NK-92 (cell line): ENCODE results near the gene NAA16.
"Not testable (repeated sequence)": the region's sequence is repeated elsewhere in the genome, so short reads cannot be mapped to it uniquely, and the experiment has no call there.

Experiments used
- DNase-seq: peaks from one replicate; lab custom pipeline; 2025; ENCODE audit not compliant: unreplicated experiment; lab: John Stamatoyannopoulos, UW

NAA16 gene

DNA sequence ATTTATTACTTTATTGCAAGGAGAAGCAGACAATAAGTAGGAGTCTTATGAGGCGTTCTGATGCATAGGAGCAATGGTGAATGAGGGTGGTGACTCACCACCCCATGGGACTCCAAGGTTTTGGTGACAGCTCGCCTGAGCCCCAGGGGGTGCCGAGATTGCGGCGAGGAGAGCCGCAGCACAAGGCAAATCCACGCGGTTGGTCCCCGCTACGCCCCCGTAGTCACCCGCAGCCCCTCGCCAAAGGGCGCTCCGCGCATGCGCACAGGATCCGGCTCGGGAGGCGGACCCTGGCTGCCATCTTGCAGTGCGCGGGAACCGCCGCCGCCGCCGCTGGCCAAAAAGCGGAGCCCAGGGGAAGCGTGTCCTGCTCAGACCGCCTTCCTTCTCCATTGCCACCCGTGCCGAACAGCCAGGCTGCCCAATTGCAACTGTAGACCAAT lies at the start of gene NAA16:
Gene NAA16, plus strand, starts transcription at position 305 of the 443 bp plus-strand sequence. CDS start 262 bp downstream, outside the sequence.
- peak; percentile 54 for DNase-seq

DNA sequence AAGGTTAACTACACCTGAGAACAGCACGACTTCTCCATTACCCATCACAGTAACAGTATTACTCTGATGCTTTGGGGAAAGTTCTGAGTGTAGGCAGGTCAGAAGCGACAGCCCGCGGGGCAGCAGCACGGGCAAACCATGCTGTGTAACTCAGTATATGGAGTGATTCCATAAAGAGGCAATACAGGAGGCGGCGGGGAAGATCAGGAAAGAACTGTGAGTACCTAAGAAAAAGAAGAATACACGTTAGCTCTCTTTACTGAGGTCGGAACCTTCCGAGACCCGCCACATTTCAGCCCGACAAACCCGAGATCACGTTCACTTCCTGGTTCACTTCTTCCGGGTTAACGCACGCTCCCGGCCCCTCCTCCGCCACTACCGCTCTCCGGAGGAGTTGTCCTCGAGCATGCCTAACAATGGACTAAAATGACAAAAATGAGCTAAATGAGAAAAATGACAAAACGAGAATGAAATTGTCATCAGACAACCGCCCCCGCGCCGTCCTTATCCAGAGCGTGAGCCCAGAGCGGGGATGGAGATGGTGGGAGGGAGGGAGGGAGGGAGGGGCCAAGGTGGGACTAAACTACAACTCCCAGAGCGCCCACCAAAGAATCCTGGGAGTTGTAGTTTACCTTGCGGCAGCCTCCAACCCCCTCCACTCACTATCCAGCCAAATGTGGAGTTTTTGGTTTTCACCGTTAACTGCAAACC lies 47.7 kb upstream of the NAA16 start, which contains the start of gene MTRF1:
Gene MTRF1, minus strand, starts transcription at position 316 of the 711 bp plus-strand sequence. CDS start 2,669 bp downstream, outside the sequence.
- DNase-seq, result no peak

DNA sequence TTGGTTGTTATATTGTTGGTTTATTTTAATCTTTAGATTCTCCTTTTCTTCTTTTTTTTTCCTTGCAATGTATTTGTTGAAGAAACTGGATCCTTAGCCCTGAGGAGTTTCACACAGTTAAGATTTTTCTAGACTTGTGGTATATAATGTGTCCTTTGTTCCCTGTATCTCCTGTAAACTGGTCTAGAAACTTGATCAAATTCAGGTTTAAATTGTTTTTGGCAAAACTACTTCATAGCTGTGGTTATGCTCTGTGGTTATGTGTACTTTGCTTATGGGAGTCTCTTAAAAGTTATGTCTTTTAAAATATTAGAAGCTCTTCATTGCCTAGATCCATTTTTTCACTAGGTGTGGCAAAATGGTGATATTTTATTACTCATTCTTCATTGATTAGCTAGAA lies 44.0 kb upstream of the NAA16 start:
- no peak for DNase-seq

DNA sequence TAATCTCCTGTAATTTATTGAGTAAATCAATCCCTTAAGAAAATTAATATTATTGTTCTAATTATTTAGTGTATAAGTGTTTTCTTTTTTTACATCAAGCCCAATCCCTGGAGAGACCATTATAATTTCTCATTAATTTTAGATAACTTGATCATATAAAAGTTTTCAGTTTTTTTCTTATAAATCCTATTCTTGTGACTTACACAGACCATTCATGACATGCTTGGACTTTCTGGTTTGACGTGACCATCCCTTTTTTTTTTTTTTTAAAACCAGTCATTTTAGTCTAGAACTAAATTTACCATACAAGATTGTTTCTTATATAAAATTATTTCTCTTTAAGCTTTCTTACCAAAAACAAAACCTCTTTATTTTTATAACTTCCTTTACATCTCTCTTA lies 42.3 kb upstream of the NAA16 start:
- DNase-seq, result no peak

DNA sequence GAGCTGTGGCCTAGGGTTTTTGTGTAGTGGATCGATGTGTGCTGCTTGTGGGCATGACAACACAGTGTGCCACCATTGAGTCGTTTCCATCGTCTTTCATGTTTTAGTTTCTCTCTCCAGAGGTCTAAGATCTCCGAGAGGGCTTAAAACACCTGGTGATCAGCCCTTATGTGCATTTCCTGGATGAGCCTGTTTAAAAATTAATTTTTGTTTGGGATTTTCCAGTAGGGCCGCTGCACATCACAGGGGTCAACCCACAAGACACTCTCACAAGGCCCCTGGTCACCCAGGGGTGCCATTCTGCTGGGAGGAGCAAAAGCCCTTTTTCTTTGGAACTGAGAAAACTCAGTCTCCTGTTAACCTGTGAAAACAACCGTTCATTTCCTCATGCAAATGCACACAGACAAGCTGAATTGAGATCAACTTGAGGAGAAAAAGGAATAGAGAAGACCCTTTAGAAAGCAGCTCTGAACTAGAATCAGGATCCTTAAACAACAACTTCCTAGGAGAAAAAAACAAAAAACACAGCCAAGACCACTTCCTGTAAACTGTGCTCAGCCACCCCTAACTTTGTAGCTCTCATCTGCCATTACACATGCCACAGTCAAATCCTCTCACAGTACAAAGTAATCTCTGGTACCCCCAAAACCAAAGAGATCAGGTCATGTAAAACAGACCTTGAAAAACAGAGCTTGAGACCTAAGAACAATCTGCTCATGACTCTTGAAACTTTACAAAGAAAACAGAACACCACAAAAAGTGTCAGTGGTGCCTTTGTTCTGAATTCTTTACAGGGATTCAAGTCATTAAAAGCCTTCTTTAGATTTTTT lies 39.4 kb upstream of the NAA16 start:
- no peak for DNase-seq

DNA sequence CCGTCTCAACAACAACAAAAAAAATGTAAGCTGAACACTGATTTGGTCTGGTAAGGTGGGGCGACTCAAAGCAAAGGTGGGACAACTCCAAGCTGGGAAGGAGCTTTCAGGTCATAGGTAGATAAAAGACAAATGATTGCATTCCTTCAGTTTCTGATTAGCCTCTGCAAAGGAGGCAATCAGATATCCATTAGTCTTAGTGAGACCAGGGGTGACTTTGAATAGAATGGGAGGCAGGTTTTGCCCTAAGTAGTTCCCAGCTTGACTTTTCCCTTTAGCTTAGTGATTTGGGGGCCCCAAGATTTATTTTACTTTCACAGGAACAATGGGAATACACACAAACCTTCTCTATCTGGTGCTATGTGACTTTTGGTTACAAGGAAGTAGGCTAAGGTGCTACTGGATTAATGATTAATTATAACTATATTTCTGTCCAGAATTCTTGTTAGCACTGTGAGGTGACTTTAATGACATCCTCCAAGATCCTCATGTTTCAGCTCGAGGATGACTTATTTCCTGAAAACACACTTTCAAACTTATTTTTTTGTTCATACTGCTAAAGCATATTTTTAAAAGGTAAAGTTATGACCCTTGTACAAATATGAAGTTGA lies 37.1 kb upstream of the NAA16 start:
- no peak for DNase-seq

DNA sequence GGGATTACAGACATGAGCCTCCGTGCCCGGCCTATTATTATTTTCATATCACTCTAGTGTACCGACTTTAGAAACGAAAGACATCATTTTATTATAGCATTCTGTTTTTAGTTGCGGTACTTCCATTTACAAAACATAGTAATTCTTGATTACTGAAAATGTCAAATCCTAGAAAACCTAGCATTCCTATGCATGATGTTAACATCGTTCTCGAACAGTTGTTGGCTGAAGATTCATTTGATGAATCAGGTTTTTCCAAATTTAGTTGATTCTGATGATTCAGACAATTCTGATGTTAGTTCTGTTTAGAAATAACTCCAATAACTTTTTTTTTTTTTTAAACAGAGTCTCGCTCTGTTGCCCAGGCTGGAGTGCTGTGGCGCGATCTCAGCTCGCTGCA lies 36.2 kb upstream of the NAA16 start:
- DNase-seq, result no peak

DNA sequence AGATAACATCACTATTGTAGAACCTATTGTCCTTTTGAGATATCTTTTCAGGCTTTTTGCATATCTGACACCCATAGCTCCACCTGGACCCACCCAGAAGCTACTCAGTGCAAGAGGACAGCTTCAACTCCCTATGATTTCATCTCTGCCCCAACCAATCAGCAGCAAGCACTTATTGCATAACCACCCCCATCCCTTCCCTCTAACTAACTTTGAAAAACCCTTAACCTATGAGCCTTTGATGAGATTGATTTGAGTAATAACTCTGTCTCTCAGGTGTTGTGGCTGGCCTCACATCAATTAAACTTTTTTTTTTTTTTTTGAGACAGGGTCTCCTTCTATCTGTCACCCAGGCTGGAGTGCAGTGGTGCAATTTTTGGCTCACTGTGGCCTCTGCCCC lies 34.2 kb upstream of the NAA16 start:
- DNase-seq, result no peak

DNA sequence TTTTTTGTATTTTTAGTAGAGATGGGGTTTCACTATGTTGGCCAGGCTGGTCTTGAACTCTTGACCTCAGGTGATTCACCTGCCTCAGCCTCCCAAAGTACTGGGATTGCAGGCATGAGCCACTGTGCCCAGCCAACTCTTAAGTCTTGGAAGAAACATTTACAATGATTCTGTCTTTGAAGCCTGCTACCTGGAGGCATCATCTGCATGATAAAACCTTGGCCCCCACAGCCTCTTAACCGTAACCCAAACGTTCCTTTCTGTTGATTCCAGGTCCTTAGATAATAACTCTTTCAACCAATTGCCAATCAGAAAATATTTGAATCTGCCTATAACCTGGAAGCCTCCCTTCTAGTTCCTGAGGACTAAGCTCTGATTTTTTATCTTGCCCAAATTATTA lies 31.9 kb upstream of the NAA16 start:
- DNase-seq, result not testable (repeated sequence)

DNA sequence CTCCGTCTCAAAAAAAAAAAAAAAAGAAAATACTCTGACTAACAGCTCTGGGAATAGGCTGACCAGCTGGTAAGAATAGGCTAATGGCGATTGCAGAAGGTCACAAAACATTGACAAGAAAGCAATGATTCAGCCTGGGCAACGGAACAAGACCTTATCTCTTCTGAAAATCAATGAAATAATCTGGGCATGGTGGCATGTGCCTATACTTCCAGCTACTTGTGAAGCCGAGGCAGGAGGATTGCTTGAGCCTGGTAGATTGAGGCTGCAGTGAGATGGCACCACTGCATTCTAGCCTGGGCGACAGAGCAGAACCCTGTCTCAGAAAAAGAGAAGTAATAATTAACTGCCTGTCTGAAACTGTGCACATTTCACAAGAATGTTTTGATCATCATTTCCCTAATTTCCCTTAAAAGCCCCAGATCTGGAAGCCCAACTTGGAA lies 28.9 kb upstream of the NAA16 start:
- DNase-seq, result no peak

DNA sequence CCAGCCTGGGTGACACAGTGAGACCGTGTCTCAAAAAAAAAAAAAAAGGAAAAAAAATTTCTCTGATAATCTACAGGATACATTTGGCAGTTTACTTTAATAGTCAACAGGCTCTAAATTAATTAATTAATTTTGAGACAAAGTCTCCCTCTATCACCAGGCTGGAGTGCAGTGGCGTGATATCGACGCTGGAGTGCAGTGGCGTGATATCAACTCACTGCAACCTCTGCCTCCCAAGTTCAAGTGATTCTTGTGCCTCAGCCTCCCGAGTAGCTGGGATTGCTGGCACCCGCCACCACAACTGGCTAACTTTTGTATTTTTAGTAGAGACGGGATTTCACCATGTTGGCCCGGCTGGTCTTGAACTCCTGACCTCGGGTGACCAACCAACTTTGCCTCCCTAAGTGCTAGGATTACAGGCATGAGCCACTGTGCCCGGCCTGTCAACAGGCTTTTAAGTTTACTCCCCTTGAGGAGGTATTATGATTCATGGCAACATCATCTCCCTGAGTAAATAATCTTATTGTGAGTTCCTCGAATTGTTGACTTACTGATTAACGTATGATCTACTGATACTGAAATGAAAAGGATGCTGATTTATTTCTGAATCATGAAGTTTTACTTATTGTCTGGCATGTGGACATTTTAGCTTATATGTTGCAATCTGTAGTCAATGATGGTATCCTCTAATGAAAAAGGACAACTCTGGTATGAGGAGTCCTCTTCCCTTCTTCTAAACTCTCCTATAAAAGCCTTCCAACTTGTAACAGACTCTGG lies 26.4 kb upstream of the NAA16 start:
- no peak for DNase-seq

DNA sequence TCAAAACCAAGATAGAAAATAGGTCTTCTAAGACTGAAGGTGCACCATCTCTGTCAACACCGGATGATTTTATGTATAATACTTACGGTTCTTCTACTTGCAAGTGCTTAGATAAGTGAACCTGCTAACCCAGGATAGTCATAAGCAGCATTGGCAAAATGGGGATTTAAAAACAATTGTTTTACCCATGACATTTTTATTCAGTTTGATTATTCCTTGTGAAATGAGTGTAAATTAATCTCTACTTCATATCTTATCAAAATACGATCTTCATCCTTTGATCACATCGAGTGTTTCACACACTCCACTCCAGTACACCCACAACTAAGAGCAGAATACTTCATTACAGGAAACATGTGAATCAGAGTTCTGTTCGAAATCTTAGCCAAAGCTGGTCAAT lies 24.7 kb upstream of the NAA16 start:
- no peak for DNase-seq

DNA sequence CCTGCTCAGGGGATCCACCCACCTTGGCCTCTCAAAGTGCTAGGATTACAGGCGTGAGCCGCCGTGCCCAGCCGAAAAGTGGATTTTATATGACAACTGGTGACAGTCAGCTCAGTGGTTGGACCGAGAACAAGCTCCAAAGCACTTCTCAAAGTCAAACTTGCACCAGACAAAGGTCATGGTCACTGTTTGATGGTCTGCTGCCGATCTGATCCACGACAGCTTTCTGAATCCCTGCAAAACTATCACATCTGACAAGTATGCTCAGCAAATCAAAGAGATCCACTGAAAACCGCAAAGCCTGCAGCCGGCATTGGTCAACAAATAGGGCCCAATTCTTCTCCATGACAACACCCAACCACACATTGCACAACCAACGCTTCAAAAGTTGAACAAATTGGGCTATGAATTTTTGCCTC lies 21.6 kb upstream of the NAA16 start:
- DNase-seq, result no peak

DNA sequence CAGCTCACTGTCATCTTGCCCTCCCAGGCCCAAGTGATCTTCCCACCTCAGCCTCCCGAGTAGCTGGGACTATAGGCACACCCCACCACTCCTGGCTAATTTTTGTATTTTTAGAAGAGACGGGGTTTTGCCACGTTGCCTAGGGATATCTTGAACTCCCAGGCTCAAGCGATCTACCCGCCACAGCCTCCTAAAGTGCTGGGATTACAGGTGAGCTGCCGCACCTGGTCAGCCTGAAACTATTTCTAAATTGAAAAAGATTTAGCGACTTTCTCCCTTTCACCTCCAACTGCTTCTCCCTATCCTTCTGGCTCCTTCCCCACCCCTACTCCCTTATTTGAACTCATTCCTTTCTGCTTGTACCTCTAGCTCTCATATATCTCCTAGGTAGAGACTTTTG lies 19.8 kb upstream of the NAA16 start:
- DNase-seq, result no peak

DNA sequence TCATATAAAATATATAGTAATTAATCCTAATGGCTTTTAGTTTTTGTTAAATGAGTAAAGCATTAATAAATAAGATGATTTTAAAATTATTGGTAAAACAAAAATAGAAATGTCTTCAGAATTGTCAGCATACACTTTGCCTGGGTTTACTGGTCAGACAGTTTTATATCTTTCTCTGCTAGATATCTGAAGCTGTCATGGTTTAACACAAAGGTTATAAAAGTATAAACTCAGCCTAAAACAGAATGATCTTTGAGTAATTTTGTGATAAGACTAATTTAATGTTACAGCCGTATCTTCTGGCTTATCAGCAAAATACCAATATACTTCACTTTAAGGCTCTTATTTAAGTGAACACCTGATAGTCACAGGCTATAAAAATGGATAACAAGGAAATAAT lies 17.8 kb upstream of the NAA16 start:
- DNase-seq, result no peak

DNA sequence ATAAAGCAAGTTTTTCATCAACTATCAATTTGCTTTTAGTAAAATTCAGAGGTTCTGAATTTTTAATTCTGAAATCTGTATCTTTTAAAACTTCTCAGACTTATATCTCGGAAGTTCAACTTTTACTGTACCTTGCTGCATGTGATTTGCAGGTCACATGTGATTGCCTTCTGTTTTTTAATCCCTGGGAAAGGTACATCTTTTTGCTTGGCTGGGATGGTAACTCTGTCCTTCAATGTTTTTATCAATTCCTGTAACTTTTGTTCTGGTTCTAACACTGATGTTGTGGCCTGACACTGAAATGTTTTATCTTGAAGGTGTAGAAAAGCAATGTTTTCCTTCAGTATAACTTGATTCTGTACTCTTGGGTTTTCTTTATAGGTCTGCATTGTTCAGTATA lies 16.2 kb upstream of the NAA16 start:
- no peak for DNase-seq

DNA sequence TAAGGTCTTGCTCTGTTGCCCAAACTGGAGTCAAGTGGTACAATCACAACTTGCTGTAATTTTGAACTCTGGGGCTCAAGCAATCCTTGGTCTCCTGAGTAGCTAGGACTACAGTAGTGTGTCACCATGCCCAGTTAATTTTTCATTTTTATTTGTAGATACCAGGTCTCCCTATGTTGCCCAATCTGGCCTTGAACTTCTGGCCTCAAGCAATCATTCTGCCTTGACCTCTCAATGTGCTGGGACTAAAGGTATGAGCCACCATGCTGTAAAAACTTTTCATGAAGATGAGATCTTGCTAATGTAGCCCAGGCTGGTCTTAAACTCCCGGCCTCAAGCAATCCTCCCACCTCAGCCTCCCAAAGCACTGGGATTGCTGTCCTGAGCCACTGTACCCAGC lies 15.1 kb upstream of the NAA16 start:
- DNase-seq, result no peak

DNA sequence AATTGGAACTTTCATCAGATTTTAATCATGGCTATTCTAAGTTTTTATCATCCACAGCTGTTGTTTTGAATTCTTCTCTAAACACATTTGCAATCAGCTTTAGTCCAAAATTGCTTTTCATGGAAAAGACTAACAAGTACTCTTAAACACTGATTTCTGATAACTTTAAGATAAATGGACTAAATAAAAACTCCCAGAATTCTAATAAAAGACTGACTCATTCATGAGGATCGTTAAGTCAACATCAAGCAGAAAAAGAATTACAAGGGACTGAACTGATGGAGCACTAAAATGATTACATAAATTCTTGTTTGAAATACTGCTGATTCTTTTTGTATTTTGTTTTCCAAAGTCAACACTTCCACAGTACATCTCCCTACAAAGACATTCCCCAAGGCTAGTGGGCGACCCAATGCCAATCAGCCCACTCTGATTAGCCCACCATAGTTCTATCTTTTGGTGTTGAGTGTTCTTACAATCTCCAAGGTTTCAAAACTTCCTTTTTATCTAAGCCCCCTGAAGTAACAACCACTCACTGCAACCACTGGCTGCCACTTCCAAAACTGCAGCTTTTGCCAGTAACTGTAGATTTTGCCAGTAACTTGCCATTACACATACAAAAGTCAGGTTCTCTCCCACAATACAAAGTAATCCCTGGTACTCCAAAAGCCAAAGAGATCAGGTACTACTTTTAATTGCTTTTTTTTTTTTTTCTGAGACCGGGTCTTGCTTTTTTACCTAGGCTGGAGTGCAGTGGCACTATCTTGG lies 14.0 kb upstream of the NAA16 start:
- DNase-seq, result no peak

DNA sequence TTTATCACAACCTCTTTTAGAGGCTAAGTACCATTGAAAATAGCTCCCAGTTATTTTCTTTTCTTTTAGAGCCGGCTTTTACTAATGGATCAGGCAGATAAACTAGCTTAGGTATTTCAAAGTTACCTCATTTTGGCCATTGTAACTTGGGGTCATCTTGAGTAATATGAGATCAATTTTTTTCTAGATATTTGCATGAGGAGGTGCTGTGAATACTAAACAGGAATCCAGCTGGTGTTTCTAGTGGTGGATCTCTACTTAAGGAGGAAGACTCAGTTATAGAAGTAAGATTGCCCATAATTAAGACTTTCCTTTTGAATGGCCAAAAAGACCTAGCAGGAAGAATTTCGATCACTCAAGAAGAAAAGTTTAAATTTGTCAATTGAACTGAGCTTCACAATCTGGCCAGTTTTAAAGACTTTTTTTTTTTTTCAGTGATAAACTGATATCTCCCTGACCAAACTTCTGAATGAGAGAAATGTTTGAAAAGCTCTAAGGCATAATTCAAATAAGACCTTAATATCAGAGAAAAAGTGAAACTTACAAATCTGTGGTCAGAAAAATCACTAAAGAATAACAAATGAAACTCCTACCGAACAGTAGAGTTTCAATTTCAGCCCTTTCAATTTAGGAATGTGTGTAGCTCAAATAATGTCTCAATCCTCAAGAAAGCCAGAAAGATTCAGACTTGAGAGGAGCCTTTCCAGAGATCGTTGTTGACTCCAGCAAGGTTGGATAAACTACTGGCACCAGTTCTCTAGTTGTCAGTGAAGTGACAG lies 11.6 kb upstream of the NAA16 start:
- no peak for DNase-seq
